EH (cell line): Measurements from ENCODE around the gene STBD1.
"Not testable (repeated sequence)": the region's sequence is repeated elsewhere in the genome, so short reads cannot be mapped to it uniquely, and the experiment has no call there.

ENCODE experiments used
- DNase-seq: peaks from one replicate; pipeline ENCODE4 v3.0.0-alpha.2; 2015; ENCODE audit warnings: low read depth

STBD1 gene

GRCh38 chr4:76283900-76284299, 22.6 kb upstream of the STBD1 start:
- no peak for DNase-seq

- DNase-seq = not testable (repeated sequence)
These were observed 18.7 kb upstream of the STBD1 start for GRCh38 chr4:76287811-76288210.

GRCh38 chr4:76292730-76293129, 13.8 kb upstream of the STBD1 start:
- no peak for DNase-seq

- DNase-seq = no peak
These were observed 12.8 kb upstream of the STBD1 start for GRCh38 chr4:76293772-76294171.

- DNase-seq = no peak
These were observed 10.2 kb upstream of the STBD1 start for GRCh38 chr4:76296286-76296820.

GRCh38 chr4:76298227-76298626, 8.3 kb upstream of the STBD1 start:
- no peak for DNase-seq

- DNase-seq = no peak
These were observed 6.5 kb upstream of the STBD1 start for GRCh38 chr4:76300012-76300411.

- DNase-seq = peak; percentile 86
These were observed 5.3 kb upstream of the STBD1 start for GRCh38 chr4:76301068-76301774.

- peak; percentile 47 for DNase-seq
These were observed 4.8 kb upstream of the STBD1 start for GRCh38 chr4:76301775-76302162.

- DNase-seq = no peak
These were observed 3.6 kb upstream of the STBD1 start for GRCh38 chr4:76302826-76303438.

GRCh38 chr4:76305033-76305687, 1.4 kb upstream of the STBD1 start:
- no peak for DNase-seq

- DNase-seq = peak; percentile 65
These were observed 538 bp downstream of the STBD1 start for GRCh38 chr4:76306882-76307659.

- DNase-seq = peak; percentile 29
These were observed 1.1 kb downstream of the STBD1 start for GRCh38 chr4:76307660-76308014.

- no peak for DNase-seq
These were observed 2.0 kb downstream of the STBD1 start for GRCh38 chr4:76308548-76308947.

GRCh38 chr4:76309939-76310550, 3.5 kb downstream of the STBD1 start:
- DNase-seq = no peak

GRCh38 chr4:76310683-76311082, 4.2 kb downstream of the STBD1 start:
- no peak for DNase-seq

GRCh38 chr4:76311896-76312331, 5.4 kb downstream of the STBD1 start:
- DNase-seq = peak; percentile 5

GRCh38 chr4:76312457-76312856, 5.9 kb downstream of the STBD1 start:
- DNase-seq = no peak

GRCh38 chr4:76313547-76313946, 7.0 kb downstream of the STBD1 start:
- no peak for DNase-seq

- DNase-seq = no peak
These were observed 8.9 kb downstream of the STBD1 start for GRCh38 chr4:76315267-76315918.

GRCh38 chr4:76316131-76316530, 9.6 kb downstream of the STBD1 start:
- DNase-seq = no peak
